HepG2 (cell line): ENCODE measurements around the gene FAM169A. TPM values are rescaled to one million over a fixed set of nuclear protein-coding genes. Genes with fewer than 3 reads are reported as not detected.
A peak's percentile ranks its signal among the peaks of the same experiment; 100 is the strongest.

ENCODE experiments used
- FOXA1 ChIP-seq, 2 experiments: fragments of 450-650 bp in 1 of 2; sonication (generic) in 1 of 2; formaldehyde crosslinking in 1 of 2; IDR thresholded peaks; 2 replicates each; pipeline versions ENCODE4 v1.4.0 to v1.6.1; 2016 to 2020; ENCODE audit warnings: missing genetic modification reagents in 1 of 2
- FOXK2 ChIP-seq: fragments of 450-650 bp; IDR thresholded peaks from 2 replicates; pipeline ENCODE4 v1.6.1; 2016
- GATAD2A ChIP-seq: IDR thresholded peaks from 2 replicates; pipeline ENCODE4 v1.6.1; 2016
- HMGXB3 ChIP-seq: sonication (generic); formaldehyde crosslinking; IDR thresholded peaks from 2 replicates; pipeline ENCODE4 v1.4.0; 2020; ENCODE audit warnings: missing genetic modification reagents, borderline replicate concordance
- MLLT10 ChIP-seq: sonication (generic); formaldehyde crosslinking; IDR thresholded peaks from 2 replicates; pipeline ENCODE4 v1.4.0; 2020; ENCODE audit warnings: missing genetic modification reagents
- MTA1 ChIP-seq: sonication (generic); formaldehyde crosslinking; IDR thresholded peaks from 2 replicates; pipeline ENCODE4 v1.4.0; 2020; ENCODE audit warnings: missing genetic modification reagents, mild to moderate bottlenecking, borderline replicate concordance
- MTERF4 ChIP-seq: sonication (generic); formaldehyde crosslinking; IDR thresholded peaks from 2 replicates; pipeline ENCODE4 v1.8.0; 2023; ENCODE audit warnings: mild to moderate bottlenecking, missing genetic modification reagents
- RBM39 ChIP-seq: fragments of 200-400 bp; formaldehyde crosslinking; IDR thresholded peaks from one replicate; pipeline ENCODE4 v1.6.1; 2018; ENCODE audit warnings: antibody characterized with exemption, mild to moderate bottlenecking, low read depth, low read length; ENCODE audit not compliant: poor library complexity, severe bottlenecking
- REL ChIP-seq: sonication (generic); formaldehyde crosslinking; conservative IDR thresholded peaks from 2 replicates; pipeline ENCODE4 v1.8.0; 2022; ENCODE audit warnings: mild to moderate bottlenecking, missing genetic modification reagents, moderate library complexity
- SNAPC2 ChIP-seq: sonication (generic); formaldehyde crosslinking; IDR thresholded peaks from 2 replicates; pipeline ENCODE4 v1.8.1; 2022; ENCODE audit warnings: mild to moderate bottlenecking, missing genetic modification reagents
- TAF15 ChIP-seq: fragments of 200-400 bp; formaldehyde crosslinking; IDR thresholded peaks from one replicate; pipeline ENCODE4 v1.6.1; 2018; ENCODE audit warnings: mild to moderate bottlenecking, low read depth, low read length; ENCODE audit not compliant: poor library complexity, severe bottlenecking
- TARDBP ChIP-seq: sonication (generic); formaldehyde crosslinking; IDR thresholded peaks from 2 replicates; pipeline ENCODE4 v1.8.0; 2022; ENCODE audit warnings: mild to moderate bottlenecking, missing genetic modification reagents
- TGIF2 ChIP-seq: IDR thresholded peaks from 2 replicates; pipeline ENCODE4 v1.6.1; 2016; ENCODE audit warnings: control low read depth, missing compliant biosample characterization
- ZFX ChIP-seq: sonication (generic); formaldehyde crosslinking; IDR thresholded peaks from 2 replicates; pipeline ENCODE4 v1.4.0; 2020; ENCODE audit warnings: mild to moderate bottlenecking, low read depth, missing genetic modification reagents, moderate library complexity
- ZKSCAN8 ChIP-seq: IDR thresholded peaks from 2 replicates; pipeline ENCODE4 v1.6.1; 2016; ENCODE audit warnings: borderline replicate concordance, missing genetic modification reagents, missing compliant biosample characterization
- ZNF160 ChIP-seq: sonication (generic); formaldehyde crosslinking; IDR thresholded peaks from 2 replicates; pipeline ENCODE4 v1.8.0; 2022; ENCODE audit warnings: mild to moderate bottlenecking, inconsistent platforms, missing genetic modification reagents
- ZNF580 ChIP-seq: IDR thresholded peaks from 2 replicates; pipeline ENCODE4 v1.6.1; 2016; ENCODE audit warnings: low read depth, borderline replicate concordance
- ZNF788 ChIP-seq: sonication (generic); formaldehyde crosslinking; IDR thresholded peaks from 2 replicates; pipeline ENCODE4 v1.5.0; 2020; ENCODE audit warnings: mild to moderate bottlenecking, missing genetic modification reagents, borderline replicate concordance
- polyA plus RNA-seq, 8 experiments: library from polyadenylated mRNA; depleted of rRNA in 3 of 8; stranded (reverse) in 7 of 8; unstranded in 1 of 8; fragments of >200 nt; fragmentation: Illumina TruSeq in 4 of 8; extraction: Trizol in 4 of 8; gene quantifications; 2 replicates each; pipeline versions ENCODE4 v1.2.1 to v1.2.3, GENCODE V29; 2011 to 2016; ENCODE audit warnings: low read depth in 4 of 8, missing spikeins in 1 of 8, mixed read lengths in 1 of 8; ENCODE audit not compliant: insufficient read depth in 1 of 8
- total RNA-seq, 5 experiments: library from RNA; depleted of rRNA; stranded (reverse); fragments of >200 nt; fragmentation: Illumina TruSeq; extraction: Trizol; gene quantifications; 2 replicates each; pipeline ENCODE4 v1.2.3, GENCODE V29; 2016; ENCODE audit warnings: low read depth in 1 of 5
- TF ChIP-seq, protein P1 (sequence below), 2 experiments: sonication (generic) in 1 of 2; formaldehyde crosslinking in 1 of 2; IDR thresholded peaks; 2 replicates each; pipeline versions ENCODE4 v1.4.0 to v1.6.1; 2016 to 2020; ENCODE audit warnings: borderline replicate concordance in 1 of 2, low read depth in 1 of 2, mild to moderate bottlenecking in 1 of 2, missing genetic modification reagents in 1 of 2

The FAM169A gene
- total and polyA plus RNA-seq, 2 of the 13 experiments (the other 11 are each of a cell fraction or from before 2014, with no cell fraction given) = 21.1 to 110 TPM

DNA sequence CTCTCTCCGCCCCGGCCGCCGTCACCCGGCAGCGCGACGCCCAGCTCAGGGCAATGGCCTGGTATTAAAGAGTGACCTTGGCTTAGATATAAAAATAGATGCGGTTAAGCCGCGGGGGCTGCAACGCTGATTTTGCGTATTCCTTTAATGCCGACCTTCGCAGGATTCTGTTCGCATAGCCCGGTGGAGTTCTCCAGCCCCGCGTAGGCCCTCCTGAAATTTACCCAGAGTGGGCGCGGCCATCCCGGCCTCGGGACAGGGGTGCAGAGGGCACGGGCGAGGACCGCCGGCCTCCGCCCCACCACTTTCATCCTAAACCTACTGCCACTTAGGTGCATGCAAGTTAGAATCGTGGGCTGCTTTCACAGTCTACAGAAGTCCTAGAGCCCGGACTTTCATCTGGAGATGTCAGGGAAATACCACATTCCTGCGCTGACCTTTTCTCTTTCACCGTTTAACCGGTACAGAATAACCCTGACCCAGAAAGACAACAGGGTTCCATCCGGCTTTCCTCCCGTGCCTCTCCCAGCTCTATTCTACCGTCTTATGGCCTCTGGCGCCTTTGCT lies 492 bp upstream of the FAM169A start (continued):
- TF ChIP-seq HMGXB3 (no peak), FOXK2 (peak; percentile 56; the same call in 1 of the 2 replicates), GATAD2A (peak; percentile 83), SNAPC2 (peak; percentile 57), TGIF2 (CRISPR knock-in tag) (peak; percentile 49; the same call in 1 of the 2 replicates), ZKSCAN8 (CRISPR knock-in tag) (0 out of 2 replicates have a peak, but pooled peaks have one; percentile 64), RBM39 (peak; percentile 46), TARDBP (CRISPR knock-in tag) (peak; percentile 68), ZNF788 (CRISPR knock-in tag) (peak; percentile 82; the same call in 1 of the 2 replicates), ZNF160 (no peak; the same call in 1 of the 2 replicates), MTA1 (CRISPR knock-in tag) (peak; percentile 58; the same call in 1 of the 2 replicates), REL (CRISPR knock-in tag) (no peak), ZFX (CRISPR knock-in tag) (peak; percentile 59; the same call in 1 of the 2 replicates), MTERF4 (peak; percentile 57; the same call in 1 of the 2 replicates), TAF15 (peak; percentile 79), FOXA1 (IDR thresholded peaks at IDR 0.05) (no peak), FOXA1 (CRISPR knock-in tag; IDR thresholded peaks at IDR 0.05) (peak; percentile 11; the same call in 1 of the 2 replicates), ZNF580 (CRISPR knock-in tag) (peak; percentile 53; the same call in 1 of the 2 replicates), MLLT10 (CRISPR knock-in tag) (no peak)
- TF ChIP-seq, protein P1, sequence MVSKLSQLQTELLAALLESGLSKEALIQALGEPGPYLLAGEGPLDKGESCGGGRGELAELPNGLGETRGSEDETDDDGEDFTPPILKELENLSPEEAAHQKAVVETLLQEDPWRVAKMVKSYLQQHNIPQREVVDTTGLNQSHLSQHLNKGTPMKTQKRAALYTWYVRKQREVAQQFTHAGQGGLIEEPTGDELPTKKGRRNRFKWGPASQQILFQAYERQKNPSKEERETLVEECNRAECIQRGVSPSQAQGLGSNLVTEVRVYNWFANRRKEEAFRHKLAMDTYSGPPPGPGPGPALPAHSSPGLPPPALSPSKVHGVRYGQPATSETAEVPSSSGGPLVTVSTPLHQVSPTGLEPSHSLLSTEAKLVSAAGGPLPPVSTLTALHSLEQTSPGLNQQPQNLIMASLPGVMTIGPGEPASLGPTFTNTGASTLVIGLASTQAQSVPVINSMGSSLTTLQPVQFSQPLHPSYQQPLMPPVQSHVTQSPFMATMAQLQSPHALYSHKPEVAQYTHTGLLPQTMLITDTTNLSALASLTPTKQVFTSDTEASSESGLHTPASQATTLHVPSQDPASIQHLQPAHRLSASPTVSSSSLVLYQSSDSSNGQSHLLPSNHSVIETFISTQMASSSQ (IDR thresholded peaks at IDR 0.05; ENCODE audit: low read depth) = 0 out of 2 replicates have a peak, but pooled peaks have one; percentile 30
- TF ChIP-seq, protein P1 (CRISPR knock-in tag; IDR thresholded peaks at IDR 0.05; ENCODE audit: borderline replicate concordance) = peak; percentile 28; the same call in 1 of the 2 replicates
